ENCODE results near the gene RAPGEF3.

DNA sequence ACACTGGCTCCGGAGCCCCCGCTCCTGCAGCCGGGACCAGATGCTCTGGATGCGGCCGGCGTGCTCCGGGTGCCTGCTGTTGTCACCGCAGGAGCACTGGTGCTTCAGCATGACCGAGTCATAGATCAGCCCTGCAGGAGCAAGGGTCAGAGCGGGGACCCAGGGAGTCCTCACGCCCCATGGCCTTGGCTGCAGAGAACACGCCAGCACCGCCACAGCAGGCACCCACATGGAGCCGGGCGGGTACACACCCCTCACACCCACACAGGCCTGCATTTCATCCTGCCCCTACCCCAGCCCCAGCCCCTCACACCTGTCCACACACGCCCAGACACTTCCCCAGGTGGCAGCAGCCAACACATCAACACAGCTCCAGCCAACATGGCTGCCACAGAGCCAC, 33.2 kb upstream of the RAPGEF3 start:
- TF ChIP-seq POLR2A (IDR thresholded peaks at IDR 0.05; ENCODE audit: low read depth, low read length): no peak
- TF ChIP-seq PAX5 (IDR thresholded peaks at IDR 0.05; ENCODE audit: insufficient read depth, low read length, severe bottlenecking): no peak

Data from GM12891 (cell line).